Measurements from ENCODE around the gene PINLYP.
"Not testable (repeated sequence)": the region's sequence is repeated elsewhere in the genome, so short reads cannot be mapped to it uniquely, and the experiment has no call there.

Gene PINLYP

GRCh38 chr19:43575156-43575950 lies at the start of gene PINLYP, which contains the start of gene XRCC1:
TSS of gene PINLYP (plus strand) at chr19:43575801. CDS start at chr19:43577192, 1,391 bp downstream.
TSS of gene XRCC1 (minus strand) at chr19:43575527. CDS start at chr19:43575458, 69 bp downstream.
- peak; percentile 98 for DNase-seq

GRCh38 chr19:43525836-43526771 lies 49.5 kb upstream of the PINLYP start:
- no peak for DNase-seq

- peak; percentile 14 for DNase-seq
These were observed 48.4 kb upstream of the PINLYP start, which contains the start of gene ETHE1 for GRCh38 chr19:43526884-43527859. TSS of gene ETHE1 (minus strand) at chr19:43527201. CDS start at chr19:43527177, 24 bp downstream.

GRCh38 chr19:43527860-43528622 lies 47.6 kb upstream of the PINLYP start:
- DNase-seq = peak; percentile 49

GRCh38 chr19:43532571-43532961 lies 43.0 kb upstream of the PINLYP start:
- no peak for DNase-seq

GRCh38 chr19:43532962-43533545 lies 42.5 kb upstream of the PINLYP start, which contains the start of gene ZNF575:
TSS of gene ZNF575 (plus strand) at chr19:43533188. CDS start at chr19:43534423, 1,235 bp downstream.
- DNase-seq = peak; percentile 91

GRCh38 chr19:43533546-43534304 lies 41.9 kb upstream of the PINLYP start:
- peak; percentile 93 for DNase-seq

- no peak for DNase-seq
These were observed 41.2 kb upstream of the PINLYP start for GRCh38 chr19:43534305-43534815.

- no peak for DNase-seq
These were observed 40.5 kb upstream of the PINLYP start for GRCh38 chr19:43534816-43535761.

GRCh38 chr19:43538922-43539321 lies 36.7 kb upstream of the PINLYP start:
- DNase-seq = no peak

- no peak for DNase-seq
These were observed 35.2 kb upstream of the PINLYP start for GRCh38 chr19:43540381-43540780.

- no peak for DNase-seq
These were observed 33.5 kb upstream of the PINLYP start for GRCh38 chr19:43541920-43542650.

- no peak for DNase-seq
These were observed 31.5 kb upstream of the PINLYP start for GRCh38 chr19:43544077-43544476.

- DNase-seq = no peak
These were observed 30.3 kb upstream of the PINLYP start for GRCh38 chr19:43545276-43545675.

- DNase-seq = no peak
These were observed 29.6 kb upstream of the PINLYP start for GRCh38 chr19:43545981-43546380.

- no peak for DNase-seq
These were observed 29.0 kb upstream of the PINLYP start for GRCh38 chr19:43546581-43546980.

- not testable (repeated sequence) for DNase-seq
These were observed 27.7 kb upstream of the PINLYP start for GRCh38 chr19:43547926-43548325.

- no peak for DNase-seq
These were observed 26.9 kb upstream of the PINLYP start for GRCh38 chr19:43548706-43549105.
